Measurements from ENCODE around the gene DMBX1. TPM values are rescaled to one million over a fixed set of nuclear protein-coding genes. Genes with fewer than 3 reads are reported as not detected.

DMBX1 gene
- total and polyA plus RNA-seq, 3 donors from 2014 or later, result 1.1 to 2.0 (median 1.7) TPM

DNA sequence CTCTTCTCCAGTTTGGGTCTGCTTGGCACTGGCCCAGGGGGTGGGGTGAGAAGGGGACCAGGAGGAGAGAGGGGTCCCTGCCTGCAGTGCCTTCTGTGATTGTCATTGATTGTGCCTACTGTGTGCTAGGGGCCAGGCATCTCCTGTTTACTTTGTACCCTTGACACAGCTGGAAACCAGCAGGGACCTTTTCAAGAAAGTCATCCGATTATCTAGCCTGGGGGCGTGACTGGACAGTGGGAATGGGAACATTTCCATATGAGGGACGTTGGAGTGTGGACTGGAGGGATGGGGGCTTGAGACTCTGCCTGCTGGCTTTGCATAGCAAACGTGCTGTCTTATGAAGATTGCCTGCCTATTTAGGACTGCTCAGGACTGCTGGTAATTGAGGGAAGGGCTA is 19.8 kb upstream of the DMBX1 start:
- no peak overlapping the region for H3K27ac ChIP-seq
- intact Hi-C loops (cut with DNase I; ENCODE audit: low total_unique reads), result no loop called here
- no peaks in the 10 kb centered on the region for H3K9me3 ChIP-seq
- no peak overlapping the region for H3K4me3 ChIP-seq
- WGBS, 2 donors, result 66 to 70% methylated on average over 4 of the region's 4 CpGs
- DNase-seq, result no peak
- H3K4me1 ChIP-seq, result peaks cover 10% of the 10 kb centered on the region
- no peaks in the 10 kb centered on the region for H3K27me3 ChIP-seq
- no peaks in the 10 kb centered on the region for H3K36me3 ChIP-seq (ENCODE audit: low read depth, missing control alignments)
- no peak for TF ChIP-seq POLR2A (IDR thresholded peaks at IDR 0.05)
- TF ChIP-seq, protein P1, sequence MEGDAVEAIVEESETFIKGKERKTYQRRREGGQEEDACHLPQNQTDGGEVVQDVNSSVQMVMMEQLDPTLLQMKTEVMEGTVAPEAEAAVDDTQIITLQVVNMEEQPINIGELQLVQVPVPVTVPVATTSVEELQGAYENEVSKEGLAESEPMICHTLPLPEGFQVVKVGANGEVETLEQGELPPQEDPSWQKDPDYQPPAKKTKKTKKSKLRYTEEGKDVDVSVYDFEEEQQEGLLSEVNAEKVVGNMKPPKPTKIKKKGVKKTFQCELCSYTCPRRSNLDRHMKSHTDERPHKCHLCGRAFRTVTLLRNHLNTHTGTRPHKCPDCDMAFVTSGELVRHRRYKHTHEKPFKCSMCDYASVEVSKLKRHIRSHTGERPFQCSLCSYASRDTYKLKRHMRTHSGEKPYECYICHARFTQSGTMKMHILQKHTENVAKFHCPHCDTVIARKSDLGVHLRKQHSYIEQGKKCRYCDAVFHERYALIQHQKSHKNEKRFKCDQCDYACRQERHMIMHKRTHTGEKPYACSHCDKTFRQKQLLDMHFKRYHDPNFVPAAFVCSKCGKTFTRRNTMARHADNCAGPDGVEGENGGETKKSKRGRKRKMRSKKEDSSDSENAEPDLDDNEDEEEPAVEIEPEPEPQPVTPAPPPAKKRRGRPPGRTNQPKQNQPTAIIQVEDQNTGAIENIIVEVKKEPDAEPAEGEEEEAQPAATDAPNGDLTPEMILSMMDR (IDR thresholded peaks at IDR 0.05), result no peak

DNA sequence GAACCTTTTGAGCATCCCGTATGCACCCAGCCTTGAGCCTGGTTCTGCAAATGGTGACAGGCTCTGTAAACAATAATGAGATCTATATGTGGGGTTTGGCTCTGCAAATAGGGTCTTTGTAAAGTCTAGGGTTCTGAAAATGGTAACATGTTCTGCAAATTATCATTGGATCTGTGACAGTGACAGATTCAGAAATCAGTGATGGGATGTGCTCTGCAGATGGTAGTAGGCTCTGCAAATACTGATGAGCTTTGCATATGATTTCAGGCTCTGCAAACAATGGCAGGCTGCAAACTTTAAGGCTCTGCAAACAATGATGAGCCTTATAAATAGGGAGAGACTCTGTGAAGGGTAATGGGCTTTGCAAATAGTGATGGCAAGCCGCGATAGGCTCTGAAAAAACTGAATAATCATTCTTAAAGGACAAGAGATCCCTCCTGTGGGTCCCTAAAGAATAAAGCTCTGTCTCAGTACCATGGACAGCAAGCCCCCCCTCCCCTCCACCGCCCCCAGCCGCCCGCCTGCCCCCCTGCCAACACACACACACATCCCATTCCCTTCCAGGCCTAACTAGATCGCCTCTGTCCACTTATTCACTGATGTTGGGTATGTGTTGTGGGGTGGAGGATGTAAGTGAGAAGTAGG is 17.7 kb upstream of the DMBX1 start:
- Histone ChIP-seq H3K4me3 (no peak overlapping the region), H3K4me1 (peaks cover 6% of the 10 kb centered on the region), H3K9me3 (no peaks in the 10 kb centered on the region), H3K27me3 (no peaks in the 10 kb centered on the region), H3K36me3 (ENCODE audit: low read depth, missing control alignments) (no peaks in the 10 kb centered on the region), H3K27ac (no peak overlapping the region)
- TF ChIP-seq POLR2A (IDR thresholded peaks at IDR 0.05), result no peak
- TF ChIP-seq, protein P1 (IDR thresholded peaks at IDR 0.05), result no peak
- intact Hi-C loops (cut with DNase I; ENCODE audit: low total_unique reads), result no loop called here
- WGBS, 2 donors, result 75 to 78% methylated on average over 7 of the region's 7 CpGs
- no peak for DNase-seq

DNA sequence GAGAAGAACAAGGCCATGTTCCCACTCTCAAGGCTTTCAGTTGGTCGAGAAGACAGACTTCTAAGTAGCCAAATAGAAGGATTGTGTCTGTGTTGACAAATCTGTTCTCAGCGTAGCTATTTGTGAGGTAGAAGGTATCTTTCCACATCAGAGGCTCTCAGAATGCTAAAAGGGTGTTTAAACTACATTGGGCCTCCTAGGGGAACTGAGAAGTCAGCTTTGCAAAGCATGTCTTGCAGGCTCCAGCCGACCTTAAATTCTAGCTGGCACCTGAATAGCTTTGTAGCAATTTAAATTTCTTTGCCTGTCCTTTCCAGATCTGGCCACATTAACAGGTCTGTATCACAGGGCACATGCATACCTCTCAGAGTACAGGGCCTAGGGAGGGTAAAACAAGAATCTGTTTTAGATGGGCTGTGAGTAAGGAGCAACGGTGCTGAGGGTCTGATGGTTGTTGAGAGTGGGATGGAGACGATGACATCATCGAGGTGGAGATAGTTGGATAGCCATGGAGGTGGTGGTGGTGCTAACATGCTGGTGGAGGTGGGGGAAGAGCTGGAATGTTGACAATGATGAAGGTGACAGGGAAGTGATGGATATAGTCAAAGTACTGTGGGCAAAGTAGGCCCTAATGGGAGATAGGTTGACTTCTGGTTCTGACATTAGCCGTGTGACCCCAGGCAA is 17.0 kb upstream of the DMBX1 start:
- intact Hi-C loops (cut with DNase I; ENCODE audit: low total_unique reads), result no loop called here
- Histone ChIP-seq H3K27me3 (no peaks in the 10 kb centered on the region), H3K4me3 (no peak overlapping the region), H3K9me3 (no peaks in the 10 kb centered on the region), H3K27ac (no peak overlapping the region), H3K4me1 (no peaks in the 10 kb centered on the region), H3K36me3 (ENCODE audit: low read depth, missing control alignments) (no peaks in the 10 kb centered on the region)
- WGBS, 2 donors, result 84 to 87% methylated on average over 7 of the region's 7 CpGs
- TF ChIP-seq, protein P1 (IDR thresholded peaks at IDR 0.05), result no peak
- TF ChIP-seq POLR2A (IDR thresholded peaks at IDR 0.05), result no peak
- no peak for DNase-seq

DNA sequence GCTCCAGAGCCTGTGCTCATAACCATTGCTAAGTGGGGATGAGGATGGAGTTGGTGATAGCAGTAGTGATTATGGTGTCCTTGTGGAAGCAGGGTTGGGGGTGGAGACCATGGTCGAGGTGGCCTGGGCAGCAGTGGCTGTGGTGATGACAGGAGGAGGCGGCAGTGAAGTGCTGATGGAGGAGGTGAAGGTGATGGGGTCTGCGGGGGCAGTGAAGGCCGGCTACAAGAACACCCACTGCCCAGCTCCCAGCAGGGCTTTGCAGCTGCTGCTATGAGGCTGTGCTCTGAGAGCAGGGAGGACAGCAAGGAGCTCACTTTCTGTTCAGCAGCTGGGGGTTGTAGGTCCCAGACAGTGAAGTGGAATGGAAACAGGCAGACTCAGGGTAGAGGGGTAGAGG is 15.6 kb upstream of the DMBX1 start:
- TF ChIP-seq, protein P1 (IDR thresholded peaks at IDR 0.05), result no peak
- TF ChIP-seq POLR2A (IDR thresholded peaks at IDR 0.05), result no peak
- intact Hi-C loops (cut with DNase I; ENCODE audit: low total_unique reads), result no loop called here
- Histone ChIP-seq H3K36me3 (ENCODE audit: low read depth, missing control alignments) (no peaks in the 10 kb centered on the region), H3K4me1 (no peaks in the 10 kb centered on the region), H3K9me3 (no peaks in the 10 kb centered on the region), H3K27ac (no peak overlapping the region), H3K4me3 (no peak overlapping the region), H3K27me3 (no peaks in the 10 kb centered on the region)
- 51% methylated on average over 4 of the region's 4 CpGs for WGBS, 2 donors
- no peak for DNase-seq

DNA sequence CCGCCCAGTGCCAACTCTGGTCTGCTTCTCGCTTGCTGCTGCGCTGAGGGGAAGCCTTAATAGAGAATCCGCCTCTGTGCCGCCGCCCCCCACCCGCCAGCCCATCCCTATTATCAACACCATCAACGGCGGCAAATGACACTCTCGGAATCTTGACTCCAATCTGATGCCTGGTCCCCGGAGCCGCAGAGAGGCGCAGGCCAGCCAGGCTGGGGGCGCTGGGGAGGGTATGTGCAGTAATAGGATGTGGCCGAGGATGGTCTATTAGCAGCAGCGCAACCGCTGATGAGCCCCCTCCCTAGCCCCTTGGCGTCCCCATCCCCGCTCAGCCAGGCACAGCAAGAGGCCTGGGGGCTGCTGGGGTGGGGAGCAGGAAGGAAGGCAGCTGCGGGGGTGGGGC is 15.1 kb upstream of the DMBX1 start:
- no peak overlapping the region for H3K27ac ChIP-seq
- 51 to 63% methylated on average over 15 to 20 of the region's 20 CpGs for WGBS, 2 donors
- no peaks in the 10 kb centered on the region for H3K4me1 ChIP-seq
- H3K9me3 ChIP-seq, result no peaks in the 10 kb centered on the region
- no peak for DNase-seq
- H3K36me3 ChIP-seq (ENCODE audit: low read depth, missing control alignments), result no peaks in the 10 kb centered on the region
- intact Hi-C loops (cut with DNase I; ENCODE audit: low total_unique reads), result no loop called here
- no peaks in the 10 kb centered on the region for H3K27me3 ChIP-seq
- no peak overlapping the region for H3K4me3 ChIP-seq
- TF ChIP-seq, protein P1 (IDR thresholded peaks at IDR 0.05), result no peak
- TF ChIP-seq POLR2A (IDR thresholded peaks at IDR 0.05), result no peak
